Mammary epithelial cell (primary cell): ENCODE measurements around the gene SKAP2.

ENCODE experiments used
- CTCF ChIP-seq, 2 donors: IDR thresholded peaks in 1 of 2; conservative IDR thresholded peaks in 1 of 2; 2 replicates each; pipeline ENCODE4 v1.5.1; 2011 to 2012; ENCODE audit warnings: inconsistent platforms in 2 of 2, low read length in 2 of 2, mild to moderate bottlenecking in 2 of 2, control low read depth in 1 of 2, low read depth in 1 of 2; ENCODE audit not compliant: insufficient read depth in 1 of 2; ENCODE audit errors: extremely low read depth in 1 of 2
- EZH2 ChIP-seq: IDR thresholded peaks from 2 replicates; pipeline ENCODE4 v1.6.1; 2012; ENCODE audit warnings: low read length, inconsistent platforms, borderline replicate concordance

GRCh38 chr7:26642416-26642815 is 222.0 kb downstream of the SKAP2 start:
- TF ChIP-seq CTCF (conservative IDR thresholded peaks at IDR 0.05 in 1 of 2, IDR thresholded peaks at IDR 0.05 in 1 of 2; ENCODE audit: extremely low read depth in 1 of 2, insufficient read depth in 1 of 2, low read depth in 1 of 2, low read length in 2 of 2) (no peak), EZH2 (no peak)
